H4 (cell line): Measurements from ENCODE around the gene ETNPPL. TPM values are rescaled to one million over a fixed set of nuclear protein-coding genes. Genes with fewer than 3 reads are reported as not detected.
"Not testable (repeated sequence)": the region's sequence is repeated elsewhere in the genome, so short reads cannot be mapped to it uniquely, and the experiment has no call there.

Experiments used
- DNase-seq: peaks from one replicate; pipeline ENCODE4 v3.0.0-alpha.2; 2015; ENCODE audit warnings: low spot score
- total RNA-seq: library from RNA; depleted of rRNA; stranded (reverse); fragments of >200 nt; shearing (Covaris generic); gene quantifications from 2 replicates; pipeline ENCODE4 v1.2.3, GENCODE V29; 2014

Gene ETNPPL
- total RNA-seq, 1 experiment from 2014 or later: 0.10 TPM

DNA sequence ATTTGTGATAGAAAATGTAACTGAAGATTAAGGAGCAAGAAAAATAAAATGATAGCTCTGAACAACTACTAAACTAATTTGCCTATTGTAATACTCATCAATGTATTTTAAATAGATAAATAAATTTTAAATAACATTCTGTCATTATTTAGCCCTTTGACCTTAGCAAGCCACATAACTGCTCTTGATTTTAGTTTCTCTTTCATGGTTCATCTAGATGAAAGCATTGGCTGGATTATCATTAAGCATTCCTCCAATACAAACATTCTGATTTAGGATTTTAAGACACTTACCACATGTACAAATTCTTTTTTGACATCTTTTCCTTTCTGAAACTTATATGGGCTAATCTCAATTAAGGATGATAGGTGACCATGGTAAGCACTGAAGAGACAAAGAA, 8.5 kb downstream of the ETNPPL start:
- no peak for DNase-seq

DNA sequence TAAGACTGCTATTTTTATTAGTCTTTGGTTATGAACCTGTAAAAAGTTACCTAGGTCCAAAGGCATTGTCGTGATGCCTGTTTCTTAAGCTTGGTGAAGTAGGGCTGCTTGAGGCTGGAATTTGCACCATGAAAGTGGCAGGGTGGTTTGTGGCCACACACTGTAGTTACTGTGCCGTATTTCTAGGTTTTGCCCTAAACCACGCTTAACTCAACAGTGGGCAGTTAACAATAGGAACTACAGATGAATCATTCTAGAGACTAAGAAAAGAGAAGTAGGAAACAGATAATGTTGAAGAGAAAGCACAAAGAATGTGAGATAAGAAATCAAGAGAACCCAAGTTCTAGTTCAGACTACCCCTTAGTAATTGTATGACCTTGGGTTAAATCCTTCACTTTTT, 11.5 kb downstream of the ETNPPL start:
- DNase-seq: no peak

DNA sequence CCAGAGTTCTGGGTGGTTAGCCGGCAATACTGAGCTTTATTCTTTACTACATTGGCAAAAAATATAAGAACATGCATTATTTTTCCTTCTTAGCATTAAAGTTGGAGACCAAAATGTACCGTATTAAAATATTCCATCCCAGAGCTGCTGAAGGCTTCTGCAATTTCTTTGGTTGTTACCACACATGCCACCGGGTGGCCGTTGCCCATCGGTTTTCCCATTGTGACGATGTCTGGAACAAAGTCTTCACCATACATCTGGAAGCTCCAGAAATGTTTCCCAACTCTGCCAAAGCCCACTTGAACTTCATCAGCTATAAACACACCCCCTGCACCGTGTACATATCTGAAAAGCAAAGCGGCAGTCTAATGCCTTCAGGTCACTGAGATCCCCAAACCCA, 13.7 kb downstream of the ETNPPL start:
- no peak for DNase-seq

- no peak for DNase-seq
These were observed 16.3 kb downstream of the ETNPPL start for GRCh38 chr4:108746511-108746910.

- no peak for DNase-seq
These were observed 18.5 kb downstream of the ETNPPL start for GRCh38 chr4:108744307-108744706.

DNA sequence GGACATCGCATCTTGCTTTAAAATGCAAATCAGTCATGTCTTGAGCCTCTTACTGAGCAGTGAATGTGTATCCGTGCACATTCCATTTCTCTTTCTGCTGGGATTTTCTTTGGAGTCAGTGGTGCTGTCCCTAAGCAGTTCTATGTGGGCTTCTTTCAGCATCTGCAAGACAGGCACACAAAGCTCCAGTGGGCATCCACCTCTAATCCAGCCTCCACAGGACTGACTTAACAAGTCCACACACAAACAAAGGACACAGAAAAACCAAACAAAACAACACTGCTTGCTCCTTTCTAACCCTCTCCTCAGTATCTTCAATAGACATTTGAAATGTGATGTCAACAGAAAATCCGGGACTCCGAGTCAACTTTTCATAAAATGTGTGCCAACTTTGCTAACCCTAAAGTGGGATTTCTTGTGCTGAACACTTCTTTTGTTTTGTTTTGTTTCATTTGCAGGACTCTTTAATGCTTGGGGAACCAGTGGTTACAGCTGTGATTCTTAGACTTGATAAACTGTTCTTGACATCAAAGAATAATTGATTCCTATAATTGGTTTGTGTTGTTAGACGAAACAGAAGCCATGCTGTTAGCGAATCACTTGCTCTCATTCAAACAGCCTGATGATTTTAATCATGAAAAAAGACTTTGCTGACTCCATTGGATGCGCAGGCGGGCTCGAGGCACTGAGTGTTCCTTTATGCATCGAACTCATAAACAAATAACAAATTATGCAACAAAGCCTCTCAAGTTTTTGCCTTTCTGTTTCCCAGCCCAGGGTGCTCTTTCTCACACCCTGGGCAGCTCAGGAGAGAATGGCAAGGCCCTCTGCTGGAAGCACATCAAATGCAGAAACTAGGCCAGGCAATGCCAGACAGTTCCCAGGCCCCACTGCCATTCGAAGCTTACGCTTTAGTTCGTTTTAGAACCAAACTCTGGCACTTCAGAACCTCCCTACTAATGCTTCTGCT, 20.1 kb downstream of the ETNPPL start:
- no peak for DNase-seq

- no peak for DNase-seq
These were observed 24.7 kb downstream of the ETNPPL start for GRCh38 chr4:108738003-108738706.

DNA sequence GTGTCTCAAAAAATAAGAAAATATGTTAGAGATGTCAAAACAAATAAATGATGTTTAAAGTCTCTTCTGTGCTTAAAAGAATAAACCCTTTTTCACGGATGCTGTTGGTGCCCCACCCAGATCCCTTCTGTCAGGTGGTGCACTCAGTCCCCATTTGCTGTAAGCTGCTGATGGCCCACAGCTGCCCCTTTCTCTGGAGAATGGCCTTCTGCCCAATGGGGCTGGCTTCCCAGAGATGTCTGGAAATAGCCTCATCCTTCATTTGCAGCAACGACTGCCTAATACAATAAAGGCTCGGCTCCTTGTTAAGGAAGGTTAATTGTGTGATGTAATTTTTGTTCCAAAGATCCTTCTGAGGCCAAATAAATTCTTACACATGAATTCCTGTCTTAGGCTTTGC, 31.8 kb downstream of the ETNPPL start:
- DNase-seq: no peak

DNA sequence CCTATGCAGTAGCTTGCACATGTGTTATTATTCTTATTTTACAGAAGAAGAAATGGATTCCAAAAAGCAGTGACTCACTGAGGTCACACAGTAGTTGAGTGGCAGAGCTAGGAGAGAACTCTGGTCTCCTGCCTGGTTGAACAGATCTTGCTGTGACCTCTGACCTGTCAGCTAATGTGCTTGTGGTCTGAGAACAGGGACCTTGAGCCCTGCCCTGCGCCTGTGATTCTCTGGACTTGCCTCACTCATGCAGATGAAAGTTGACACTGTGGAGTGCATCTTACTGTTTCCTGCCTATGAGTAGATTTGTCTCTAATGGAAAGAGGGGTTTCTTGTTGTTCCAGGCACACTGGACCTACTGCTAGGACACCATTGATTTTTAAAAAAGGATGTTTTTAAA, 32.3 kb downstream of the ETNPPL start:
- no peak for DNase-seq

GRCh38 chr4:108729731-108730130, 33.1 kb downstream of the ETNPPL start:
- DNase-seq: no peak

DNA sequence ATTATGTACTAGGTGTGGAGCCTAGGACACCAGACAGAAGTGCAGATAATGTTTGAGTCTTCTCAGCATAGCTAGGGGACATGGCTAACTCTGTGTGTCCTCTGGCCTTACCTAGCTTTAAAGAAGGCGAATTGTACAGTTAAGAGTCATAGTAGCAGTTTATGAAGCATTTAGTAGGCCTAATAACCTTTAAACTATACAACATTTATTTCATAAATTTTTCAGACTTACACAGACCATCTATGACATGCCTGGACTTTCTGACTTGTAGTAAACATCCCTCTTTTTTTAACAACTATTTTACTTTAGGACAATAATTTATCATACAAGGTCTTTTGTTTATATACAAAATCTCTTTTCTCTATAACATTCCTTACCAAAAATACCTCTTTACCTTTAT, 37.4 kb downstream of the ETNPPL start:
- no peak for DNase-seq

GRCh38 chr4:108717386-108717785, 45.5 kb downstream of the ETNPPL start:
- DNase-seq: no peak

DNA sequence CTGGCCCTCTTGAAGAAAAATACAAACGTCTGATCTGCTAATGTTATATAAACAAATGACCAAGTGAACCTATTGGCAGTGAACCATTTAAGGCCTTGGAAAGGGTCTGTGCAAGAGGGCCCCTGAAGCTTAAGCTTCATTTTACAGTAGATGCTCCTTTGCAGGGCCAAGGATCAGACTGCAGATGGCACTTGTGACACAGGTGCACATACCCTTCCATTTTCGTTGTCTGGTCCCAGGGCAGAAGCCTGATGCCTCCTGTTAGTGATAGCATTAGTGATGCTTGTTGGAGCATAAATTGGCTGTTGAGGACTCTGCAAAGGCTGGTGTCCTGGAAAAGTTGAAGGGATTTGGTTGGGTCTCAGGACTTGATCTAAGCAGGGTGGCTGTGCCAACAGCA, 46.5 kb downstream of the ETNPPL start:
- DNase-seq: no peak

DNA sequence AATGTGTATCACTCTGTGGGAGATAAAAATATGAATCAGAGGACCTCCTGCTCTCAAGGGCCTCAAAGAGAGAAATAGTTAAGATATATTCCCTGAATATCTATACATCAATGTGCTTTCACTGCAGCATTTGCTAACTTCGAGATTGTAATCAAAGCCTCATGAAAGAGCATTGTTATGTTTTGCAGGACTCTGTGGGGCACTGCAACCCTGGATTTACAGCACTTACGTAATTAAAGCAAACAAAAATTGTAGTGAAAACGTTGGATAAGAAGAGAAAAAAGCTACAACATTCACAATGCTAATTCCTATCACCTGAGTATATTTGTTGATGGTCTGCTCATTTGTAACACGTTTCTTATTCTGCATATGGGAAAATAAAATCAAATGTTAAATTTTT, 48.0 kb downstream of the ETNPPL start:
- DNase-seq: no peak

DNA sequence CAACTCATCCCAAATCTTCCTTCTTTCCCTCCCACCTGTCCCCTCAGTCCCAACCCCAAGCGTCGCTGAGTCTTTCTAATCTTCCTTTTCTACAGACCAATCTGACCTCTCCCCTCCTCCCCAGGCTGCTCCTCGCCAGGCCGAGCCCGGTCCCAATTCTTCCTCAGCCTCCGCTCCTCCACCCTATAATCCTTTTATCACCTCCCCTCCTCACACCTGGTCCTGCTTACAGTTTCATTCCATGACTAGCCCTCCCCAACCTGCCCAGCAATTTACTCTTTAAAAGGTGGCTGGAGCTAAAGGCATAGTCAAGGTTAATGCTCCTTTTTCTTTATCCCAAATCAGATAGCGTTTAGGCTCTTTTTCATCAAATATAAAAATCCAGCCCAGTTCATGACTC, 52.3 kb downstream of the ETNPPL start:
- DNase-seq: not testable (repeated sequence)

- DNase-seq: no peak
These were observed 53.1 kb downstream of the ETNPPL start for GRCh38 chr4:108709722-108710121.

GRCh38 chr4:108709234-108709633, 53.6 kb downstream of the ETNPPL start:
- DNase-seq: no peak

DNA sequence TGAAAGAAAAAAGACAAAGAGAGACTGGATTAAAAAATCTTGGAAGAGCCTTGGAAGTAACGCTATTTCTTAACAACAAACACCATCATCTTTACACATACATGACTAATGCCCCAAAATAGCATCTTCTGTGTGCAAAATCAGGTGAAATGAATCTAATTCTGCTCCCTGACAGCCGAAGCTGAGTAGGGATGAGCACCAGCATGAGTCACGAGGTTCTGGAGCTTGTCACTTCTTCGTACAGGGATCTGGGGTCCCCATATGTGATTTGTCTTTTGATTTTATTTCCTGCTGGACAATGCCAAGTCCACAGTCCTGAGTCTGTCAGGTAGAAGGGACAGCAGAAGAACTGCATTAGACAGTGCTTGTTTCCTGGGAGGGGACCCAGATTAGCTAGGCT, 56.6 kb downstream of the ETNPPL start:
- no peak for DNase-seq

DNA sequence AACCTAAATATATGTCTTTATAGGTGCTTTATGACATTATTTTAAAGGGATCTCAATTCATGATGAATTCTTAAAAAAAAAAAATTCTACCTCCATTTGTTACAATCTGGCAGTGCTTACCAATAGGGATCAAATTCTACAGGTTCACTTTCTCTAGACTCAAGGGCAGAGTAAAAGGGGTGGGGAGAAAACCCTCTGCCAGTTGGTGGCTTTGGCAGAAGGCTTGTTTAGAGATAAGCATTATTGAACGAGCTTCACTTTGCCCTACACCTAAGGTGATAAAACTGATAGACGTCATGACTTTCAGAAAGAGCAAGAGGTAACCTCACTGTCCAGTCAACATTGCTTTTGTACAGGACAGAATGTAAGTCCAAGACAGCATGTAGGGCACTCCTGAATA, 58.9 kb downstream of the ETNPPL start:
- no peak for DNase-seq

- no peak for DNase-seq
These were observed 59.5 kb downstream of the ETNPPL start for GRCh38 chr4:108703370-108703769.

DNA sequence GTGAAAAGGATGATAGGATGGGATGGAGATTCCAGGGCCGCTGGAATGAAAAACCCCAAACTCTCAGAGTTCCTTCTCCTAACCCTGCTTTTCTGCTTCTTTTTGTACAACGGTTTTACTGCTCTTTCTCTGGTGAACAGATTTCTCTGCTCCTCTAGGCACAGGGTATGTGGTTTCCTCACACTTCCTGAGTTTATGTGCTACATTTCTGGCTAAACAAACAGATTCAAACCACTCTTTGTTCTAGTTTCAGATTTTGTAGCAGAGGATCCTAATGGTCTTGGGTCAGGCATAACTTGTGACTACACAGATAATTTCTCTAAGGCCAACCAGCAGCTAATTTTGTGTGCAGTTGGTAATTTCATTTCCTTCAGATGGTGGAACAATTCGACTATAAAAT, 59.9 kb downstream of the ETNPPL start:
- DNase-seq: peak; percentile 74

- peak; percentile 68 for DNase-seq
These were observed 62.6 kb downstream of the ETNPPL start for GRCh38 chr4:108700081-108700757.

- DNase-seq: no peak
These were observed 66.7 kb downstream of the ETNPPL start for GRCh38 chr4:108696160-108696559.
